Upper lobe of right lung (tissue), 1 donor: ENCODE data around the gene LASP1. TPM values are rescaled to one million over a fixed set of nuclear protein-coding genes. Genes with fewer than 3 reads are reported as not detected.

ENCODE experiments used
- ATAC-seq: fragments of 200-7000 bp; cut with Tn5 transposase; one replicate; pipeline ENCODE4 v1.9.1; 2020; ENCODE audit warnings: mild to moderate bottlenecking, moderate library complexity
- DNase-seq: peaks from one replicate; pipeline ENCODE4 v3.0.0-alpha.2; 2020
- H3K27ac ChIP-seq: fragments of 200-600 bp; one replicate; pipeline ENCODE4 v1.8.0; 2022
- H3K27me3 ChIP-seq: fragments of 200-600 bp; one replicate; pipeline ENCODE4 v1.8.0; 2022; ENCODE audit warnings: mild to moderate bottlenecking
- H3K36me3 ChIP-seq: fragments of 200-600 bp; one replicate; pipeline ENCODE4 v1.8.0; 2022
- H3K4me1 ChIP-seq: fragments of 200-600 bp; one replicate; pipeline ENCODE4 v1.8.0; 2022
- H3K4me3 ChIP-seq: fragments of 200-600 bp; one replicate; pipeline ENCODE4 v1.8.0; 2022; ENCODE audit warnings: mild to moderate bottlenecking
- H3K9me3 ChIP-seq: fragments of 200-600 bp; one replicate; pipeline ENCODE4 v1.8.0; 2022
- intact Hi-C: fragments of 100-400 bp; cut with DNase I; formaldehyde crosslinking; loops from one replicate; pipeline ENCODE4 v1.11.0; 2022
- total RNA-seq: library from RNA; stranded (reverse); fragmentation: NEBNext Ultra II Directional; extraction: Animal tissue kit (Norgen Biotek cat#: 25700); gene quantifications from one replicate; pipeline ENCODE4 v1.2.1, GENCODE V29; 2021
- TF ChIP-seq, protein P1 (sequence below): fragments of 200-600 bp; IDR thresholded peaks from one replicate; pipeline ENCODE4 v1.8.0; 2022; ENCODE audit warnings: antibody characterized with exemption
- donor health status: DM: no; HTN: yes; CAD: no; lungs with severe emphysema.

LASP1 gene
- total RNA-seq, 1 donor from 2014 or later = 158 TPM

DNA sequence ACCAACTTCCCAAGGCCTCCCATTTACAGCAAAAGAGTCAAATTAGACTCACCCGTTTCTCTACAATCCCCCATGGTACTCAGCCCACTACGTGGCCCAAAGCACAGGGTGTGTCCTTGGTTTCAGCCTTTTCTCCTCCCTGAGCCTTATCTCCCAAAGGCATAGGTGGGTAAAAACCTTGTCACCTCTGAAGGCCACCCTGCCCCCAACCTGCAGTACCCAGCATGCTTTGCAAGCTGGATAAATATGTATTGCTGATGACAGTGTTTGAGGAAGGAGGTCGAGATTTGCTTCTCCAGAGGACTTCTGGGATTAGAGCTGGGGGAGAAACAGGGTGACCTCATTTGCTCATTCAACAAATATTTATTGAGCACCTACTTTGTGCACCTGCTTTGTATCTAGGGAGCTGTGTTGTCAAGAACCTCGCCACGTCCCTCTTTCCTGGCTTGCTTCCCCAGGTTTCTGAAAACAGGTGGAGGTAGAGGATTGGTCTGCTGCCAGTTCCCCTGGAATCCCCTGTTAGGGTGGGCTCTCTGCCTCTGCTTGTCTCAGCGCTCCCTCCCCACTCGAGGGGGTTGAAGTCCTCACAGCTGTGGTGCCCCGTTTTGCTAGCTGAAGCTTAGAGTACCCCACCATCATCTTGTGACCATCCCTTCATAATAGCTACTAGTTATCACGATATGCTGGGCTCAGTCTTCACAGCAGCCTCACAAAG lies 3.0 kb downstream of the LASP1 start:
- intact Hi-C loops = no loop called here
- Histone ChIP-seq H3K4me3 (peak overlapping the region; percentile 86), H3K27me3 (no peaks in the 10 kb centered on the region), H3K9me3 (no peaks in the 10 kb centered on the region), H3K36me3 (peaks cover 1% of the 10 kb centered on the region), H3K27ac (peak overlapping the region; percentile 97), H3K4me1 (peaks cover 75% of the 10 kb centered on the region)
- no peak for DNase-seq
- no peak for ATAC-seq
- TF ChIP-seq, protein P1, sequence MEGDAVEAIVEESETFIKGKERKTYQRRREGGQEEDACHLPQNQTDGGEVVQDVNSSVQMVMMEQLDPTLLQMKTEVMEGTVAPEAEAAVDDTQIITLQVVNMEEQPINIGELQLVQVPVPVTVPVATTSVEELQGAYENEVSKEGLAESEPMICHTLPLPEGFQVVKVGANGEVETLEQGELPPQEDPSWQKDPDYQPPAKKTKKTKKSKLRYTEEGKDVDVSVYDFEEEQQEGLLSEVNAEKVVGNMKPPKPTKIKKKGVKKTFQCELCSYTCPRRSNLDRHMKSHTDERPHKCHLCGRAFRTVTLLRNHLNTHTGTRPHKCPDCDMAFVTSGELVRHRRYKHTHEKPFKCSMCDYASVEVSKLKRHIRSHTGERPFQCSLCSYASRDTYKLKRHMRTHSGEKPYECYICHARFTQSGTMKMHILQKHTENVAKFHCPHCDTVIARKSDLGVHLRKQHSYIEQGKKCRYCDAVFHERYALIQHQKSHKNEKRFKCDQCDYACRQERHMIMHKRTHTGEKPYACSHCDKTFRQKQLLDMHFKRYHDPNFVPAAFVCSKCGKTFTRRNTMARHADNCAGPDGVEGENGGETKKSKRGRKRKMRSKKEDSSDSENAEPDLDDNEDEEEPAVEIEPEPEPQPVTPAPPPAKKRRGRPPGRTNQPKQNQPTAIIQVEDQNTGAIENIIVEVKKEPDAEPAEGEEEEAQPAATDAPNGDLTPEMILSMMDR = no peak

DNA sequence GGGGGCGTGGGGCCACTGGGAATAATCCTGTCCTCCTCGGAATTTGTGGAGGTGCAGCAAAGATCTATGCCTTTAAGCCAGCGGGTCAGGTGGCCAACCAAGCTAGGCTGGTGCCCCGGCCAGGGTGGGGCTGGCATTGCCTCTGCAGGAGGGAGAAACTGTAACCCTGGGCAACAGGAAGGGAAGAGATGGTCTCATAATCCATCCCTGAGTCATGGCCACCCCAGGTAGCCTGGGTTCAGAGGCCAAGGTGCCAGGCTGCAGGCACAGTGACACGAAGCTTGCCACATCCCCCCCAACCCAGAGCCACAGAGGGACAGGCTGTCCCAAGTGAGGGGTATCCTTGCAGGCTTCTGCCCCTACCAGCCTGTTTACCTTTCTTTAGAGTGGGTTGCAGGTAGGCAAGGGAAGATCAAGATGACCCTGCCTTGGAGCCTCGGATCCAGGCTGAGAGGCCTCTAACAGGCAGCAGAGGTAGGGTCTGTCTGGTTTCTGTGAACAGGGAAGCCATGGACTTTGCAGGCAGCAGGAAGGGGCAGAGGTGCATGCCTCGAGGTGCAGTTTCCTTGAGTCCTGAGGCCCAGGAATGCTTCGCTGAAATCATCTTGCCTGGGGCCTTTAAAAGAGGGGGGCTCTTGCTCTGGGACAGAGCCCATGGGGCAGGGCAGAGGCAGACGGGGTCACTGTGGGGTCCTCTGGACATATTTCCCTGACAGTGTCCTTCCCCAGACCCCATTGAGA lies 4.0 kb downstream of the LASP1 start:
- H3K9me3 ChIP-seq = no peaks in the 10 kb centered on the region
- TF ChIP-seq, protein P1 = no peak
- DNase-seq (no peak), ATAC-seq (no peak)
- peak overlapping the region; percentile 97 for H3K27ac ChIP-seq
- H3K36me3 ChIP-seq = peaks cover 11% of the 10 kb centered on the region
- intact Hi-C loops = no loop called here
- peaks cover 65% of the 10 kb centered on the region for H3K4me1 ChIP-seq
- H3K4me3 ChIP-seq = no peak overlapping the region
- no peaks in the 10 kb centered on the region for H3K27me3 ChIP-seq

DNA sequence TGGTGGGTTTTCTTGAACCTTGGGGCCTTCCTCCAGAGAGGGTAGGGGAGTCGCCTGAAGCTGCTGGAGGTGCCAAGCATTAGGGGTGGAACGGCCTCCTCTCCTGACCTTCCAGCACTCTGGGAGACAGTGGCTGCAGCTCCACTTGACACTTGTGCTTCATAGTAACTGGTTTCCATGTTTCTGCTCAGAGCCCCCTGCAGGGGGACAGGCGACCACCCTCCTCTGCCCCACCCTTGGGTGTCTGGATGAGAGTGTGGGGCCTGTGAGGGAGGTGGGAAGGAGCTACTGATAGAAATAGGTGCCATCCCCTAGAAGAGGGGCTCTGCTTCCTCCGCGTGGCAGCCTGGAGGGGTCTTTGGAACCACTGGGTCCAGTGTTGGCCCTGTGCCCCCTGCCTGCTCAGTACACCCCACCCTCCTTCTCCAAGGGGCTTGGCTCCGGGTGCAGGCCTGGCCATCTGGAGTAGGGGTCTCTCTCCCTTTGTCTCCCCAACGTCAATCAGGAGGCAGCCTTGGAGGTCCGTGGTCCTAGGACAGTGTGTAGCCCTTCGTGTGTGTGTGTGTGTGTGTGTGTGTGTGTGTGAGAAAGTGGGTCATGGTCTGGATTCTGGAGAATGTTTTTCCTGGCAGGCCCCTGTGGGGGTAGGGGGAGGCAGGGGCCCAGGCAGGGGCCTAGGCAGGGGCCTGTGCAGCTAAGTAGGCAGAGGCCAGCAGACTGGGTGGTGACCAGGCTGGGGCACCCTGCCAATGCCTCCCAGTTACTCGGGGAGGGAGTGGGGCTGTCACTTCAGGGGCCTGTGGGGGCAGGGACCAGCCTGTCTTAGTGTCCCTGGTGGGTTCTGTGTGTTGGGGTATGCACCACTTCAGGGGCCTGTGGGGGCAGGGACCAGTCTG lies 4.9 kb downstream of the LASP1 start:
- Histone ChIP-seq H3K4me3 (no peak overlapping the region), H3K27me3 (no peaks in the 10 kb centered on the region), H3K27ac (peak overlapping the region; percentile 97), H3K4me1 (peaks cover 71% of the 10 kb centered on the region), H3K36me3 (peaks cover 20% of the 10 kb centered on the region), H3K9me3 (no peaks in the 10 kb centered on the region)
- no peak for DNase-seq
- TF ChIP-seq, protein P1 = no peak
- no peak for ATAC-seq
- intact Hi-C loops = no loop called here

DNA sequence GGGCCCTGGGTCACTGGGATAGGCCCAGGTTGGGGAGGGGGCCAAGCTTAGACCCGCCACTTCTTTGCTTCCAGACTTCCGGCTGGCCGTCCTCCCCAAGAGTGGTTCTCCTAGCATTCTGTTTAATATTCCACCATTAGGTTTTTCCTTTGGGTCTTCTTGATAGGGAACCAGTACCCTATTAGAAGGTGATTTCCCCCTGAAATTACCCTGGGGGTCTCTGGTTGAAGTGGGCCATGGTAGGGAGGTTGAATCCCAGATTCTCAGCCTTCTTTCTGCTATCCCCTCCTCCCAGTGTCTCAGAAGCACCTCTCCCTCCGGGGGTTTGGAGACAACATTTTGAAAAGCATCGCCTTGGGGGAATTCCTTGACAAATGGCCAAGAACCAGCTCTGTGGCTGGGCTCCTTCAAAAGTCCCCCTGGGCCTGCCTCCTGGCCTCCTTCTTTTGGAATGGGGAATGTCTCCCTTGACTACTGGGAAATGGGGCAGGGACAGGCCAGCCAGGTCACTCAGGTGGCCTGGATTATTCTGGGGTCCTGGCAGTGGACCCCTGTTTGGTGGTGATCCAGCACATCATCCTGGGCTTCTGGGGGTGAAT lies 5.7 kb downstream of the LASP1 start:
- Histone ChIP-seq H3K36me3 (peaks cover 25% of the 10 kb centered on the region), H3K27me3 (no peaks in the 10 kb centered on the region), H3K9me3 (no peaks in the 10 kb centered on the region), H3K27ac (peak overlapping the region; percentile 36), H3K4me1 (peaks cover 79% of the 10 kb centered on the region), H3K4me3 (no peak overlapping the region)
- no peak for DNase-seq
- no peak for ATAC-seq
- intact Hi-C loops = no loop called here
- TF ChIP-seq, protein P1 = no peak

DNA sequence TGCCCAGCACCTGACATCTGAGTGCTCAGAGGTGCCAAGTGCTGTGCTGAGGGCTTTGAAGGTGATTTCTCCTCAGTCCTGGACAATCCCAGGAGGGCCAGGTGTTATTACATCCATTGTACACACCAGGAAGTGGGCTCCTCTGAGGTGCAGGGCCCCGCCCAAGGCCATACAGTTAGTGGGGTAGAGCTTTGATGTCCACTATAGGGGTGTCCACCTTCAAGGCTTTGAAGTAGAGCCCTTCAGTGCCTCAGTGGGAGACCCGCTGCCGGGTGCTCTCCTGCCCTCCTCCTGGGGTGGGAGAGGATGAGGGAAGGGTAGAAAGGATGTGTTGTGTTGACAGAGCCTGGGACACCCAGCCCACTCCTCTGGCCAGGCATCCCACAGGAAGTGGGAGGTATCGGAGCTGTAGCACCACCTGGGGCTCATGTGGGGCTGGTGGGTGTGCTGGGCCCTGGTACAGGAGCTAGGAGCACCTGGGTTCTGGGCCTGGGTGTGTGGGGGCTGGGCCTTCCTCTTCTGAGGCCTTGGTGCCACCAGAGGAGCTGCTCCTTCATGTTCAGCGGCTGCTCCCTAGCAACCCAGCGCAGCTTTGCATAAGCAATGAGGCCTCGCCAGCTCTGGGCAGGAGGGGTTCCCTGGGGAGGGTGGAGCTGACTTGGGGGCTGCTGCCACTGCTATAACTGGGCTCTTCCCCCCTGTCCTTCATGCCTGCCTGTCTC lies 7.4 kb downstream of the LASP1 start:
- H3K4me3 ChIP-seq = no peak overlapping the region
- intact Hi-C loops = no loop called here
- H3K27ac ChIP-seq = peak overlapping the region; percentile 51
- H3K36me3 ChIP-seq = peaks cover 34% of the 10 kb centered on the region
- H3K4me1 ChIP-seq = peaks cover 86% of the 10 kb centered on the region
- H3K9me3 ChIP-seq = no peaks in the 10 kb centered on the region
- ATAC-seq = peak; percentile 1
- no peak for DNase-seq
- H3K27me3 ChIP-seq = no peaks in the 10 kb centered on the region
- TF ChIP-seq, protein P1 = no peak
